Activated CD8-positive, alpha-beta T cell treated with anti-CD3 and anti-CD28 coated beads for 36 hours (primary cell): ENCODE results near the gene INHBC. TPM values are rescaled to one million over a fixed set of nuclear protein-coding genes. Genes with fewer than 3 reads are reported as not detected.

Experiments used
- ATAC-seq: fragments of 200-7000 bp; cut with Tn5 transposase; one replicate; pipeline ENCODE4 v1.10.0; 2021; ENCODE audit warnings: mild to moderate bottlenecking, moderate library complexity
- CTCF ChIA-PET: fragments of 350-600 bp; sonication (Branson Sonifier 250); formaldehyde crosslinking; loops from one replicate; lab custom pipeline; 2021; ENCODE audit warnings: antibody characterized with exemption; lab: Charles Lee
- POLR2A ChIA-PET: fragments of 350-600 bp; sonication (Branson Sonifier 250); formaldehyde crosslinking; loops from one replicate; lab custom pipeline; 2021; ENCODE audit warnings: antibody characterized with exemption; lab: Charles Lee
- DNase-seq: peaks from one replicate; pipeline ENCODE4 v3.0.0-alpha.2; 2020
- H3K27ac Mint-ChIP-seq: one replicate; pipeline ENCODE4 v1.8.0; 2021; ENCODE audit warnings: mild to moderate bottlenecking, mixed read lengths
- H3K27me3 Mint-ChIP-seq: one replicate; pipeline ENCODE4 v1.8.0; 2021; ENCODE audit warnings: mixed read lengths
- H3K36me3 Mint-ChIP-seq: one replicate; pipeline ENCODE4 v1.8.0; 2021; ENCODE audit warnings: low read depth, mixed read lengths
- H3K4me1 Mint-ChIP-seq: one replicate; pipeline ENCODE4 v1.8.0; 2021; ENCODE audit warnings: low read depth, mixed read lengths
- H3K4me3 Mint-ChIP-seq: one replicate; pipeline ENCODE4 v1.8.0; 2021; ENCODE audit warnings: mild to moderate bottlenecking, moderate library complexity, mixed read lengths
- H3K9me3 Mint-ChIP-seq: one replicate; pipeline ENCODE4 v1.8.0; 2021; ENCODE audit warnings: mixed read lengths
- intact Hi-C: fragments of 100-400 bp; cut with micrococcal nuclease; formaldehyde crosslinking; loops from one replicate; pipeline ENCODE4 v1.10.0; 2022
- total RNA-seq, 2 experiments: library from RNA; stranded (reverse); gene quantifications; one replicate each; pipeline ENCODE4 v1.2.3, GENCODE V29; 2021
- TF ChIP-seq, protein P1 (sequence below): fragments of 200-600 bp; IDR thresholded peaks from one replicate; pipeline ENCODE4 v1.8.0; 2022; ENCODE audit warnings: antibody characterized with exemption, mild to moderate bottlenecking

INHBC gene
- total RNA-seq, 2 experiments from 2014 or later = 0.16 TPM; not detected in 1

DNA sequence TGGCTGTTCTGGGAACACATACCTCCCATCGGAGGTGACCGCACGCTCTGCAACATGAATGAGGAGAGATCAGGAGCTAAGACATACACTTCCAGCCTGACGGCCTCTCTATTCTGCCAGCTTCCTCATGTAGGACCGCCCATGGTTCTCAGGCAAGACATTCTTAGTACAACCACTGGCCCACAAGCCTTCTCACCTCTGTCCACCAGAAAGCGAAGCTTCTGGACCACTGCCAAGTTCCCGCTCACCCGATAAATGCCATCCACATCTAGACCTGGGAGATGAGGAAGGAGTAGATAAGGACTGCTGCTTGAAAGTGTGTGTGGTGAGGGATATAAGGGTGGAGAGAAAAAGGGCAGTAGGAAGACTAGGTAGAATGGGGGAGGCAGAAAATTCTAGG lies 39.8 kb downstream of the INHBC start:
- Mint-ChIP-seq H3K4me3 (peak overlapping the region; percentile 43), H3K27ac (peak overlapping the region; percentile 32), H3K36me3 (peaks cover 53% of the 10 kb centered on the region), H3K9me3 (no peaks in the 10 kb centered on the region), H3K27me3 (no peaks in the 10 kb centered on the region), H3K4me1 (peaks cover 39% of the 10 kb centered on the region)
- ATAC-seq = no peak
- TF ChIP-seq, protein P1, sequence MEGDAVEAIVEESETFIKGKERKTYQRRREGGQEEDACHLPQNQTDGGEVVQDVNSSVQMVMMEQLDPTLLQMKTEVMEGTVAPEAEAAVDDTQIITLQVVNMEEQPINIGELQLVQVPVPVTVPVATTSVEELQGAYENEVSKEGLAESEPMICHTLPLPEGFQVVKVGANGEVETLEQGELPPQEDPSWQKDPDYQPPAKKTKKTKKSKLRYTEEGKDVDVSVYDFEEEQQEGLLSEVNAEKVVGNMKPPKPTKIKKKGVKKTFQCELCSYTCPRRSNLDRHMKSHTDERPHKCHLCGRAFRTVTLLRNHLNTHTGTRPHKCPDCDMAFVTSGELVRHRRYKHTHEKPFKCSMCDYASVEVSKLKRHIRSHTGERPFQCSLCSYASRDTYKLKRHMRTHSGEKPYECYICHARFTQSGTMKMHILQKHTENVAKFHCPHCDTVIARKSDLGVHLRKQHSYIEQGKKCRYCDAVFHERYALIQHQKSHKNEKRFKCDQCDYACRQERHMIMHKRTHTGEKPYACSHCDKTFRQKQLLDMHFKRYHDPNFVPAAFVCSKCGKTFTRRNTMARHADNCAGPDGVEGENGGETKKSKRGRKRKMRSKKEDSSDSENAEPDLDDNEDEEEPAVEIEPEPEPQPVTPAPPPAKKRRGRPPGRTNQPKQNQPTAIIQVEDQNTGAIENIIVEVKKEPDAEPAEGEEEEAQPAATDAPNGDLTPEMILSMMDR = no peak
- no peak for DNase-seq
- intact Hi-C loops = no loop called here
- ChIA-PET CTCF (interaction anchor here (0.9 to 9.9 kb wide), 5 partner anchors 9 to 108 kb away, joined by 3 to 152 read pairs (median 5); partner anchors contain the start of genes GLI1 and MARS1), POLR2A (interaction anchor here (0.7 to 4.5 kb wide), 7 partner anchors 9 to 42 kb away, joined by 3 to 31 read pairs (median 8); partner anchors contain the start of genes GLI1 and MARS1)

DNA sequence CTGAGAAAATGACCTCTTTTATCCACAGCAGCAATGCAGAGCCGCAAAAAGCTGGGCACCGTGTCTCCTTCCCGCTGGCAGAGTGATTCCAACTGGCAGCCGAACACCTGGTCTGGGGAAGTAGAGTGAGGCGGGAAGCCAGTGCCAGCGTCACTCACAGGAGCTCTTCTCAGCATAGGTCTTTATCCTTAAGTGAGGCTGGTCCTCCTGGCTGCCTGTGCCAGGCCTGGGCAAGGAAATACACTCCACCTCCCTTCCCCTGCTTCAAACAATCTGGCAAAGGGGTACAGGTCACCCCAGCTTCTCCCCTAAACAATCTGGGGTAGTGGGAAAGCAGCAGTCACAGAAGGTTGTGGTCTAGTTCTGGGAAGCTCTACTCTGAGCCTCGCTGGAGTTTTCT lies 40.3 kb downstream of the INHBC start:
- H3K36me3 Mint-ChIP-seq = peaks cover 51% of the 10 kb centered on the region
- intact Hi-C loops = loop anchor here (5.0 kb wide), 1 partner anchor 47 kb away; the partner anchor contains the start of genes DDIT3 and MBD6
- H3K4me3 Mint-ChIP-seq = peak overlapping the region; percentile 43
- H3K27ac Mint-ChIP-seq = peak overlapping the region; percentile 32
- H3K27me3 Mint-ChIP-seq = no peaks in the 10 kb centered on the region
- no peaks in the 10 kb centered on the region for H3K9me3 Mint-ChIP-seq
- ATAC-seq (no peak), DNase-seq (no peak)
- peaks cover 43% of the 10 kb centered on the region for H3K4me1 Mint-ChIP-seq
- POLR2A ChIA-PET = interaction anchor here (1.3 to 4.5 kb wide), 6 partner anchors 9 to 42 kb away, joined by 3 to 31 read pairs (median 10); partner anchors contain the start of gene GLI1
- TF ChIP-seq, protein P1 = no peak
- CTCF ChIA-PET = interaction anchor here (0.9 to 9.9 kb wide), 6 partner anchors 9 to 231 kb away, joined by 3 to 152 read pairs (median 4); partner anchors contain the start of genes GLI1 and MARS1

DNA sequence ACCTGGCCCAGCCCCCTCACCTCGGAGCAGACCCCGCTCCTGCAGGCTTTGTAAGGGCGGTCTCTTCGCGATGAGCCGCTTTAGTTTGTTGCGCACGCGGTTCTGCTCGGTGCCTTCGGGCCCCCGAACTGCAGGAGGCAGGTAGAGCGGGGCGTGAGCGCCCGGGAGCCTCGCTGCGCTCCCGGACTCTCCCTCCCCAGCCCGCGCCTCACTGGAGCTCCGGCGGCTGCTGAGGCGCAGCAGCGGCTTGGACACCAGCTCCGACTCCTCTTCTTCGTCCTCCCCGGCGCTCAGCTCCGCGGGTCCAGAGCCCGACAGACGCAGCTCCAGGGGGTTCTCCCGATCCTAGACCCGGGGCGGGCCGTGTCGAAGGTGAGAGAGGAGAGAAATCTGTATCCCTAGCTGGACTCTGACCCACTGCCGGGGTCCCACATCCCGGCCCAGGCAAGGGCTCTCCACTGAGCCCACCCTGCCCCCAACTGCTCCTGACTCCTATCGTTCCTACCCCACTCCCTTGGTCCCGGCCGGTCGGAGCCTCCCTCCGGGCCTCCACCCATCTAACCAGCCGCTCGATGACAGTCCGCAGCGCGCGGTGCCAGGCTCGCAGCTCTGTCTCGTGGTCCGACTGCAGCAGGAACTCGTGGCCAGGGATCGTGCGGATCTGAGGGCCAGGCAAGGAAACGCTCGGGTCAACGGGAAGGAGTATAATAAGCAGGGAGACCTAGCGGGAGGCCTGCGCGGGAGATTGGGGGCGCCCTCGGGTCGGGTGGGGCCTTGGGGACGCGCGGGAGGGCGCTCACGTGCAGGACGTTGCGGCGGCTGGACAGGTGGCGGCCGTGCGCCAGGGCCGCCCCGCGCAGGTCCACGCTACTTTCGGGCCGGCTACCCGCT lies 40.9 kb downstream of the INHBC start:
- no peaks in the 10 kb centered on the region for H3K9me3 Mint-ChIP-seq
- peaks cover 50% of the 10 kb centered on the region for H3K4me1 Mint-ChIP-seq
- DNase-seq (peak; percentile 17), ATAC-seq (no peak)
- CTCF ChIA-PET = interaction anchor here (0.9 to 9.9 kb wide), 11 partner anchors 10 to 846 kb away, joined by 3 to 152 read pairs (median 4); partner anchors contain the start of genes GLI1 and MARS1
- POLR2A ChIA-PET = interaction anchor here (0.6 to 4.5 kb wide), 11 partner anchors 10 to 48 kb away, joined by 3 to 31 read pairs (median 7); partner anchors contain the start of gene GLI1
- H3K4me3 Mint-ChIP-seq = peak overlapping the region; percentile 89
- no peaks in the 10 kb centered on the region for H3K27me3 Mint-ChIP-seq
- peaks cover 50% of the 10 kb centered on the region for H3K36me3 Mint-ChIP-seq
- H3K27ac Mint-ChIP-seq = peak overlapping the region; percentile 99
- intact Hi-C loops = loop anchor here (5.0 kb wide), 1 partner anchor 47 kb away; the partner anchor contains the start of genes DDIT3 and MBD6
- TF ChIP-seq, protein P1 = no peak

DNA sequence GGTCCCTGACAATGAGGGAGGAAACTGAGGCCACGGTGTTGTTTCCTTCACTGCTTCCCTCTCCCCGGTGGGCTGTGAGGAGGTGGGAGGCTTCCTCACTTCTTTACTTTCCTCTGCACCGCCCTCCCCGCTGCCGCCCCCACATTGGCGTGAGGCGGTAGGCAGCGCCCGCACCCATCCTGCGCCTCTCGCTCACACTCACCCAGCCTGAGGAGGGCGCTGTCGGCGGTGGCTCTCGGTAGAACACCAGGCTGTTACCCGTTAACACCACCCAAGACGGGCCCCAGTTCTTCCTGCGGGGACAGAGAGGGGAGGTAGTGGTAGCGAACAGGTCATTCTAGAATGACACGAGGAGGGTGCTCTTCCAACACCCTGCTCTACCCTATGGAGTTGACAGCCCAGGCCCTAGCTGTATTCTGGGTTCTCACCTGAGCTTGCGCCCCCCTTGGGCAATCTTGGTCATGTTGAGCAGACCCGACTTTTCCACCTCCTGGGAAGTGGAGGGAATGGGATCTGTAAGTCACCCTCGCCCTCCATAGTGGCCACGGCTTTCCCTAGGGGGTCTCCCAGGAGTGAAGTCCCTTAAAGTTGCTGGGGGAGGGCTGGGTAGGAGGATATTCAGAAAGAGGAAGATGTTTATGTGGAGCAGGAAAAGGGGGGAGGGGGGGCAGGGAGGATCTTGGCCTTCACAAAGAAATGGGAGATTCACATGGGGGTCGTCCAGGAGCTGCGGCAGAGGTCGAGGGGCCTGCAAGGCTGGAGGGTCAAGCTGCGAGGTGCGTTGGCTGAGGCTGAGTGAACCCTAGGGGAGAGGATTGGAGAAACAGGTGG lies 41.8 kb downstream of the INHBC start:
- POLR2A ChIA-PET = interaction anchor here (0.6 to 4.6 kb wide), 14 partner anchors 11 to 48 kb away, joined by 3 to 50 read pairs (median 6); partner anchors contain the start of genes DDIT3 and GLI1
- H3K9me3 Mint-ChIP-seq = no peaks in the 10 kb centered on the region
- ATAC-seq (peak; percentile 67), DNase-seq (peak; percentile 93)
- H3K36me3 Mint-ChIP-seq = peaks cover 50% of the 10 kb centered on the region
- CTCF ChIA-PET = interaction anchor here (1.0 to 9.9 kb wide), 12 partner anchors 8 to 847 kb away, joined by 3 to 152 read pairs (median 4); partner anchors contain the start of genes DDIT3, GLI1 and INHBE
- TF ChIP-seq, protein P1 = peak; percentile 95
- H3K4me1 Mint-ChIP-seq = peaks cover 58% of the 10 kb centered on the region
- H3K27ac Mint-ChIP-seq = peak overlapping the region; percentile 99
- intact Hi-C loops = loop anchor here (5.0 kb wide), 1 partner anchor 46 kb away; the partner anchor contains the start of genes DDIT3 and MBD6
- peak overlapping the region; percentile 89 for H3K4me3 Mint-ChIP-seq
- no peaks in the 10 kb centered on the region for H3K27me3 Mint-ChIP-seq
